SK-N-SH (cell line): ENCODE results near the gene TCF25. TPM values are rescaled to one million over a fixed set of nuclear protein-coding genes. Genes with fewer than 3 reads are reported as not detected.

Experiments used
- CTCF ChIA-PET: fragments of 300-600, 350-600 bp; formaldehyde crosslinking; extraction: SDS; loops from one replicate; lab custom pipeline; 2021; lab: Yijun Ruan, JAX
- POLR2A ChIA-PET: fragments of 350-600 bp; sonication (Branson Sonifier 250); formaldehyde crosslinking; extraction: SDS; loops from one replicate; lab custom pipeline; 2020; ENCODE audit warnings: antibody characterized with exemption, inconsistent platforms; lab: Yijun Ruan, JAX
- DNase-seq: peaks from one replicate; pipeline ENCODE4 v3.0.0; 2012
- H2AFZ ChIP-seq: fragments of 200-600 bp; sonication (generic); 2 replicates; pipeline ENCODE4 v1.8.1; 2016; ENCODE audit warnings: antibody characterized with exemption, mild to moderate bottlenecking, low read depth
- H3F3A ChIP-seq: fragments of 200-600 bp; sonication (generic); replicated peaks from 2 replicates; pipeline ENCODE3; 2016; ENCODE audit warnings: antibody characterized with exemption, mild to moderate bottlenecking; ENCODE audit not compliant: insufficient read depth
- H3K27ac ChIP-seq, 2 experiments: fragments of 200-500 bp in 1 of 2; fragments of 200-600 bp in 1 of 2; sonication (Bioruptor generic) in 1 of 2; sonication (generic), shearing (Covaris generic) in 1 of 2; 2 replicates each; pipeline versions ENCODE4 v1.5.1 to v1.6.1; 2014 to 2016; ENCODE audit warnings: low read depth in 2 of 2, inconsistent platforms in 1 of 2, low read length in 1 of 2, mild to moderate bottlenecking in 1 of 2, mixed read lengths in 1 of 2
- H3K27me3 ChIP-seq: fragments of 200-600 bp; sonication (generic), shearing (Covaris generic); 2 replicates; pipeline ENCODE4 v1.6.1; 2016; ENCODE audit warnings: mixed run types; ENCODE audit not compliant: insufficient read depth
- H3K36me3 ChIP-seq, 2 experiments: fragments of 200-500 bp in 1 of 2; fragments of 200-600 bp in 1 of 2; sonication (Bioruptor generic) in 1 of 2; sonication (generic) in 1 of 2; replicated peaks in 1 of 2; 2 replicates each; pipeline versions ENCODE3 to v1.5.1; 2014 to 2016; ENCODE audit warnings: low read length in 1 of 2, mild to moderate bottlenecking in 1 of 2; ENCODE audit not compliant: insufficient read depth in 2 of 2, control insufficient read depth in 1 of 2
- H3K4me1 ChIP-seq, 2 experiments: fragments of 200-500 bp in 1 of 2; fragments of 200-600 bp in 1 of 2; sonication (Bioruptor generic) in 1 of 2; sonication (generic), shearing (Covaris generic) in 1 of 2; 2 replicates each; pipeline versions ENCODE4 v1.5.1 to v1.6.1; 2014 to 2016; ENCODE audit warnings: low read depth in 1 of 2, low read length in 1 of 2, mixed run types in 1 of 2; ENCODE audit not compliant: insufficient read depth in 2 of 2, control insufficient read depth in 1 of 2
- H3K4me2 ChIP-seq: fragments of 200-600 bp; sonication (generic), shearing (Covaris generic); 2 replicates; pipeline ENCODE4 v1.6.1; 2017; ENCODE audit warnings: mixed run types
- H3K4me3 ChIP-seq, 2 experiments: fragments of 200-500 bp in 1 of 2; fragments of 200-600 bp in 1 of 2; sonication (Bioruptor generic) in 1 of 2; sonication (generic), shearing (Covaris generic) in 1 of 2; 2 replicates each; pipeline versions ENCODE4 v1.5.1 to v1.8.1; 2014 to 2016; ENCODE audit warnings: low read depth in 2 of 2, inconsistent platforms in 1 of 2, low read length in 1 of 2, mild to moderate bottlenecking in 1 of 2, mixed read lengths in 1 of 2, moderate library complexity in 1 of 2
- H3K79me2 ChIP-seq: fragments of 200-600 bp; sonication (generic); 2 replicates; pipeline ENCODE4 v1.8.1; 2017; ENCODE audit warnings: mild to moderate bottlenecking; ENCODE audit not compliant: insufficient read depth
- H3K9ac ChIP-seq: fragments of 200-600 bp; sonication (generic); 2 replicates; pipeline ENCODE4 v1.6.1; 2017; ENCODE audit warnings: mixed run types
- H3K9me2 ChIP-seq: fragments of 200-600 bp; sonication (generic); 2 replicates; pipeline ENCODE4 v1.6.1; 2017; ENCODE audit warnings: mixed run types
- H3K9me3 ChIP-seq: fragments of 200-600 bp; sonication (generic); 2 replicates; pipeline ENCODE4 v1.6.1; 2017; ENCODE audit warnings: mixed run types, mild to moderate bottlenecking, moderate library complexity
- H4K20me1 ChIP-seq: fragments of 200-600 bp; sonication (generic); 2 replicates; pipeline ENCODE4 v1.6.1; 2017; ENCODE audit warnings: mild to moderate bottlenecking, mixed run types; ENCODE audit not compliant: insufficient read depth
- CTCF ChIP-seq: fragments of 200-600 bp; sonication (generic); IDR thresholded peaks from 2 replicates; pipeline ENCODE4 v1.6.1; 2017; ENCODE audit warnings: antibody characterized with exemption, mild to moderate bottlenecking, moderate library complexity
- ELF1 ChIP-seq: IDR thresholded peaks from 2 replicates; pipeline ENCODE4 v1.4.0; 2012
- EP300 ChIP-seq, 2 experiments: IDR thresholded peaks; 2 replicates each; pipeline versions ENCODE4 v1.4.0 to v1.6.1; 2012; ENCODE audit warnings: borderline replicate concordance in 1 of 2, low read depth in 1 of 2, low read length in 1 of 2
- FOSL2 ChIP-seq: IDR thresholded peaks from 2 replicates; pipeline ENCODE4 v1.4.0; 2012; ENCODE audit warnings: low read depth, mild to moderate bottlenecking, moderate library complexity, borderline replicate concordance
- FOXJ3 ChIP-seq: sonication (generic); formaldehyde crosslinking; IDR thresholded peaks from 2 replicates; pipeline ENCODE4 v1.5.1; 2020; ENCODE audit warnings: mild to moderate bottlenecking, missing genetic modification reagents
- FOXM1 ChIP-seq: IDR thresholded peaks from 2 replicates; pipeline ENCODE4 v1.4.0; 2012; ENCODE audit warnings: low read depth, mild to moderate bottlenecking
- GABPA ChIP-seq: IDR thresholded peaks from 2 replicates; pipeline ENCODE4 v1.4.0; 2012; ENCODE audit warnings: low read depth, mild to moderate bottlenecking
- GATA2 ChIP-seq: sonication (generic); formaldehyde crosslinking; IDR thresholded peaks from 2 replicates; pipeline ENCODE4 v1.5.0; 2020; ENCODE audit warnings: mild to moderate bottlenecking, missing genetic modification reagents
- MXI1 ChIP-seq: IDR thresholded peaks from 2 replicates; pipeline ENCODE4 v1.6.1; 2012; ENCODE audit warnings: mild to moderate bottlenecking, low read depth, low read length, improper control_type of control experiment
- NFIC ChIP-seq: IDR thresholded peaks from 2 replicates; pipeline ENCODE4 v1.4.0; 2012; ENCODE audit warnings: borderline replicate concordance
- RAD21 ChIP-seq: IDR thresholded peaks from 2 replicates; pipeline ENCODE4 v1.6.1; 2012; ENCODE audit warnings: mild to moderate bottlenecking, low read length
- RCOR1 ChIP-seq: fragments of 150-350 bp; IDR thresholded peaks from 2 replicates; pipeline ENCODE4 v1.6.1; 2017; ENCODE audit warnings: antibody characterized with exemption, low read length
- RFX5 ChIP-seq: IDR thresholded peaks from 2 replicates; pipeline ENCODE4 v1.6.1; 2012; ENCODE audit warnings: mild to moderate bottlenecking, improper control_type of control experiment, low read length
- RXRA ChIP-seq: IDR thresholded peaks from 2 replicates; pipeline ENCODE4 v1.4.0; 2012; ENCODE audit warnings: low read depth, mild to moderate bottlenecking, borderline replicate concordance
- SMC3 ChIP-seq: IDR thresholded peaks from 2 replicates; pipeline ENCODE4 v1.6.1; 2012; ENCODE audit warnings: low read depth, low read length, improper control_type of control experiment
- TAF1 ChIP-seq: IDR thresholded peaks from 2 replicates; pipeline ENCODE4 v1.6.1; 2012; ENCODE audit warnings: low read depth, mild to moderate bottlenecking, low read length, moderate library complexity, borderline replicate concordance
- TCF12 ChIP-seq: IDR thresholded peaks from 2 replicates; pipeline ENCODE4 v1.4.0; 2012
- TEAD4 ChIP-seq: IDR thresholded peaks from 2 replicates; pipeline ENCODE4 v1.4.0; 2012; ENCODE audit warnings: mild to moderate bottlenecking, borderline replicate concordance; ENCODE audit not compliant: insufficient read depth
- WGBS: methylation state at CpG from one replicate; pipeline ENCODE4 v1.1.6; 2017; ENCODE audit warnings: low lambda C conversion rate; 5-methylcytosine and 5-hydroxymethylcytosine counted together
- polyA plus RNA-seq, 3 experiments: library from polyadenylated mRNA; depleted of rRNA; stranded (reverse); fragments of >200 nt; gene quantifications; 2 replicates each; pipeline ENCODE4 v1.2.3, GENCODE V29; 2012
- TF ChIP-seq, protein P1 (sequence below): IDR thresholded peaks from 2 replicates; pipeline ENCODE4; 2012
- TF ChIP-seq, protein P2 (sequence below): IDR thresholded peaks from 2 replicates; pipeline ENCODE4 v1.6.1; 2012; ENCODE audit warnings: mild to moderate bottlenecking, low read depth, low read length, moderate library complexity

The TCF25 gene
- polyA plus RNA-seq, 1 of the 3 experiments (the other 2 are of a cell fraction): 208 TPM

DNA sequence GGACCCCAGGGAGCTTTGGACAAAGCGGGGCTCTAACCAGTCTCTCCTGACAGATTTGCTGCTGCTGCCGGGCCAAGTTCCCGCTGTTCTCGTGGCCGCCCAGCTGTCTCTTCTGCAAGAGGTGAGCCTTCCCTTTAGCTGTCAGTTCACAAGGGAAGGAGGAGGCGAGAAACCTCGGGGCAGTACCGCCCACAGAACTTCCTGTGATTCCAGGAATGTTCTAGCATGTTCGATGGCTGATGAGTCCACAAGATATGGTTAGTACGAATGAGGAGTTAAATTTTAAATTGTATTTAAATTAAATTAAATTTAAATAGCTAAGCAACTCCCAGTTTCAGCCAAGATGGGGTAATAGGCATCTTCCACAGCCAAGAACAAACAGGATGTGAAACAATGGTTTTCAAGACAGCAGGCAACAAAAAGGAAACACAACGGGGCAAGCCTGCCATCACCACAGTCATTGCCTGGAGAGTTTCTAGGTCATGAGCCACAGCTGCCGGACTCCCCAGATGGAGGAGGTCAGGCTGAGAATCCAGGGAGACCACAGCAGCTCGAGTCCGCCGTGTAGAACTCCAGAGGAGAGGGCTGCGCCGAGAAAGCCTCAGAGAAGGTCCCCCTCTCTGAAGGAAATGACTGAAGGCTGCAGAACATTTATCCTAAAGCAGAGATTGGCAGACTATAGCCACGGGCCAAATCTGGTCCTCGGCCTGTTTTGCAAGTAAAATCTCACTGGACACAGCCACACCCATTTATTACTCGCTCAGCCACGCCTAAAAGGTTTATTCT, 9.5 kb upstream of the TCF25 start:
- ChIA-PET POLR2A (interaction anchor here (1.0 kb wide), 1 partner anchor 9 kb away, joined by 3 read pairs; the partner anchor contains the start of gene TCF25), CTCF (interaction anchor here (1.5 to 7.6 kb wide), 2 partner anchors 112 to 158 kb away, joined by 6 to 162 read pairs; no protein-coding TSS in a partner anchor)
- no peaks in the 10 kb centered on the region for H4K20me1 ChIP-seq
- H3K79me2 ChIP-seq: no peaks in the 10 kb centered on the region
- H3K36me3 ChIP-seq: peaks cover 13 to 20% of the 10 kb centered on the region in 2 experiments
- no peak for DNase-seq
- no peaks in the 10 kb centered on the region for H3F3A ChIP-seq
- no peaks in the 10 kb centered on the region for H3K4me1 ChIP-seq
- no peak overlapping the region for H3K27ac ChIP-seq
- H2AFZ ChIP-seq: no peak overlapping the region
- H3K27me3 ChIP-seq: no peaks in the 10 kb centered on the region
- H3K9ac ChIP-seq: no peak overlapping the region
- no peak for TF ChIP-seq MXI1
- TF ChIP-seq CTCF: no peak
- no peak for TF ChIP-seq FOXJ3 (CRISPR knock-in tag)
- TF ChIP-seq, protein P1, sequence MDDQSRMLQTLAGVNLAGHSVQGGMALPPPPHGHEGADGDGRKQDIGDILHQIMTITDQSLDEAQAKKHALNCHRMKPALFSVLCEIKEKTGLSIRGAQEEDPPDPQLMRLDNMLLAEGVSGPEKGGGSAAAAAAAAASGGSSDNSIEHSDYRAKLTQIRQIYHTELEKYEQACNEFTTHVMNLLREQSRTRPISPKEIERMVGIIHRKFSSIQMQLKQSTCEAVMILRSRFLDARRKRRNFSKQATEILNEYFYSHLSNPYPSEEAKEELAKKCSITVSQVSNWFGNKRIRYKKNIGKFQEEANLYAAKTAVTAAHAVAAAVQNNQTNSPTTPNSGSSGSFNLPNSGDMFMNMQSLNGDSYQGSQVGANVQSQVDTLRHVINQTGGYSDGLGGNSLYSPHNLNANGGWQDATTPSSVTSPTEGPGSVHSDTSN: no peak
- TF ChIP-seq RCOR1: no peak
- TF ChIP-seq NFIC: no peak
- TF ChIP-seq GATA2 (CRISPR knock-in tag): no peak
- TF ChIP-seq ELF1: no peak
- TF ChIP-seq RAD21: no peak
- TF ChIP-seq, protein P2, sequence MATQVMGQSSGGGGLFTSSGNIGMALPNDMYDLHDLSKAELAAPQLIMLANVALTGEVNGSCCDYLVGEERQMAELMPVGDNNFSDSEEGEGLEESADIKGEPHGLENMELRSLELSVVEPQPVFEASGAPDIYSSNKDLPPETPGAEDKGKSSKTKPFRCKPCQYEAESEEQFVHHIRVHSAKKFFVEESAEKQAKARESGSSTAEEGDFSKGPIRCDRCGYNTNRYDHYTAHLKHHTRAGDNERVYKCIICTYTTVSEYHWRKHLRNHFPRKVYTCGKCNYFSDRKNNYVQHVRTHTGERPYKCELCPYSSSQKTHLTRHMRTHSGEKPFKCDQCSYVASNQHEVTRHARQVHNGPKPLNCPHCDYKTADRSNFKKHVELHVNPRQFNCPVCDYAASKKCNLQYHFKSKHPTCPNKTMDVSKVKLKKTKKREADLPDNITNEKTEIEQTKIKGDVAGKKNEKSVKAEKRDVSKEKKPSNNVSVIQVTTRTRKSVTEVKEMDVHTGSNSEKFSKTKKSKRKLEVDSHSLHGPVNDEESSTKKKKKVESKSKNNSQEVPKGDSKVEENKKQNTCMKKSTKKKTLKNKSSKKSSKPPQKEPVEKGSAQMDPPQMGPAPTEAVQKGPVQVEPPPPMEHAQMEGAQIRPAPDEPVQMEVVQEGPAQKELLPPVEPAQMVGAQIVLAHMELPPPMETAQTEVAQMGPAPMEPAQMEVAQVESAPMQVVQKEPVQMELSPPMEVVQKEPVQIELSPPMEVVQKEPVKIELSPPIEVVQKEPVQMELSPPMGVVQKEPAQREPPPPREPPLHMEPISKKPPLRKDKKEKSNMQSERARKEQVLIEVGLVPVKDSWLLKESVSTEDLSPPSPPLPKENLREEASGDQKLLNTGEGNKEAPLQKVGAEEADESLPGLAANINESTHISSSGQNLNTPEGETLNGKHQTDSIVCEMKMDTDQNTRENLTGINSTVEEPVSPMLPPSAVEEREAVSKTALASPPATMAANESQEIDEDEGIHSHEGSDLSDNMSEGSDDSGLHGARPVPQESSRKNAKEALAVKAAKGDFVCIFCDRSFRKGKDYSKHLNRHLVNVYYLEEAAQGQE: no peak
- no peak for TF ChIP-seq RXRA
- TF ChIP-seq FOSL2: no peak
- TF ChIP-seq TAF1: no peak
- TF ChIP-seq TEAD4: no peak
- no peak for TF ChIP-seq RFX5
- no peak for TF ChIP-seq SMC3
- no peak for TF ChIP-seq FOXM1
- TF ChIP-seq GABPA: no peak
- no peak for TF ChIP-seq TCF12
- no peak for TF ChIP-seq EP300 (IDR thresholded peaks at IDR 0.05; ENCODE audit: borderline replicate concordance in 1 of 2, low read depth in 1 of 2, low read length in 1 of 2)
- no peak overlapping the region for H3K4me2 ChIP-seq
- no peaks in the 10 kb centered on the region for H3K9me2 ChIP-seq
- no peak overlapping the region for H3K4me3 ChIP-seq
- H3K9me3 ChIP-seq: 0 out of 2 replicates have a peak, but pooled peaks cover 6% of the 10 kb centered on the region
- 89% methylated on average over 19 of the region's 21 CpGs for WGBS
